ENCODE data around the gene F2. TPM values are rescaled to one million over a fixed set of nuclear protein-coding genes. Genes with fewer than 3 reads are reported as not detected.

The F2 gene
- total RNA-seq, 2 experiments from 2014 or later: not detected

GRCh38 chr11:46676436-46677158, 42.4 kb upstream of the F2 start:
- Histone ChIP-seq H3K4me3 (ENCODE audit: low read length) (no peak overlapping the region), H3K36me3 (ENCODE audit: insufficient read depth, low read length) (peaks cover 64% of the 10 kb centered on the region), H3K9me3 (ENCODE audit: control insufficient read depth in 1 of 2, insufficient read depth in 1 of 2, low read length in 2 of 2) (no peaks in the 10 kb centered on the region), H3K4me1 (ENCODE audit: insufficient read depth, low read length) (peaks cover 62% of the 10 kb centered on the region), H3K27me3 (ENCODE audit: control insufficient read depth in 1 of 2, insufficient read depth in 2 of 2, low read length in 2 of 2) (no peaks in the 10 kb centered on the region), H3K27ac (ENCODE audit: low read depth in 1 of 2, low read length in 2 of 2) (peak overlapping the region in 1 of 2 donors; percentile 39)
- intact Hi-C loops (cut with DNase I, micrococcal nuclease): no loop called here
- Mint-ChIP-seq H3K9me3 (no peaks in the 10 kb centered on the region), H3K36me3 (ENCODE audit: low read depth) (peaks cover 76% of the 10 kb centered on the region), H3K4me3 (peak overlapping the region; percentile 20), H3K27ac (peak overlapping the region; percentile 80), H3K27me3 (no peaks in the 10 kb centered on the region), H3K4me1 (ENCODE audit: low read depth) (peaks cover 54% of the 10 kb centered on the region)
- CTCF ChIA-PET: no interaction called here
- DNase-seq (peak in 2 of 14 experiments; percentile 51 to 56), ATAC-seq (ENCODE audit: poor library complexity) (no peak)
- POLR2A ChIA-PET: interaction anchor here (8.0 kb wide), 1 partner anchor 21 kb away, joined by 146 read pairs; the partner anchor contains the start of genes ARHGAP1 and ZNF408
- TF ChIP-seq CTCF (IDR thresholded peaks at IDR 0.05): no peak

GRCh38 chr11:46677169-46677568, 41.8 kb upstream of the F2 start:
- H3K4me1 ChIP-seq (ENCODE audit: insufficient read depth, low read length): peaks cover 57% of the 10 kb centered on the region

GRCh38 chr11:46677991-46678740, 40.8 kb upstream of the F2 start:
- Mint-ChIP-seq H3K36me3 (ENCODE audit: low read depth) (peaks cover 67% of the 10 kb centered on the region), H3K27ac (peak overlapping the region; percentile 80), H3K27me3 (no peaks in the 10 kb centered on the region), H3K9me3 (no peaks in the 10 kb centered on the region), H3K4me3 (no peak overlapping the region), H3K4me1 (ENCODE audit: low read depth) (peaks cover 38% of the 10 kb centered on the region)
- Histone ChIP-seq H3K27ac (ENCODE audit: low read depth in 1 of 2, low read length in 2 of 2) (no peak overlapping the region), H3K4me3 (ENCODE audit: low read length) (no peak overlapping the region), H3K36me3 (ENCODE audit: insufficient read depth, low read length) (peaks cover 63% of the 10 kb centered on the region), H3K4me1 (ENCODE audit: insufficient read depth, low read length) (peaks cover 47% of the 10 kb centered on the region), H3K9me3 (ENCODE audit: control insufficient read depth in 1 of 2, insufficient read depth in 1 of 2, low read length in 2 of 2) (no peaks in the 10 kb centered on the region), H3K27me3 (ENCODE audit: control insufficient read depth in 1 of 2, insufficient read depth in 2 of 2, low read length in 2 of 2) (no peaks in the 10 kb centered on the region)
- ATAC-seq (ENCODE audit: poor library complexity): no peak
- DNase-seq: peak in 1 of 14 experiments; percentile 18
- no peak for TF ChIP-seq CTCF (IDR thresholded peaks at IDR 0.05)
- POLR2A ChIA-PET: no interaction called here
- CTCF ChIA-PET: interaction anchor here (0.7 kb wide), 1 partner anchor 21 kb away, joined by 3 read pairs; no protein-coding TSS in a partner anchor
- intact Hi-C loops (cut with DNase I, micrococcal nuclease): no loop called here

More at GRCh38 chr11:46677169-46677568, 41.8 kb upstream of the F2 start:
- Histone ChIP-seq H3K27me3 (ENCODE audit: control insufficient read depth in 1 of 2, insufficient read depth in 2 of 2, low read length in 2 of 2) (no peaks in the 10 kb centered on the region), H3K4me3 (ENCODE audit: low read length) (no peak overlapping the region), H3K36me3 (ENCODE audit: insufficient read depth, low read length) (peaks cover 65% of the 10 kb centered on the region), H3K9me3 (ENCODE audit: control insufficient read depth in 1 of 2, insufficient read depth in 1 of 2, low read length in 2 of 2) (no peaks in the 10 kb centered on the region), H3K27ac (ENCODE audit: low read depth in 1 of 2, low read length in 2 of 2) (no peak overlapping the region)
- DNase-seq (peak in 1 of 14 experiments; percentile 12), ATAC-seq (ENCODE audit: poor library complexity) (no peak)
- TF ChIP-seq CTCF (IDR thresholded peaks at IDR 0.05): no peak
- no peaks in the 10 kb centered on the region for H3K9me3 Mint-ChIP-seq
- H3K27ac Mint-ChIP-seq: peak overlapping the region; percentile 80
- intact Hi-C loops (cut with DNase I, micrococcal nuclease): no loop called here
- POLR2A ChIA-PET: no interaction called here
- CTCF ChIA-PET: no interaction called here
- H3K36me3 Mint-ChIP-seq (ENCODE audit: low read depth): peaks cover 74% of the 10 kb centered on the region
- no peak overlapping the region for H3K4me3 Mint-ChIP-seq
- peaks cover 48% of the 10 kb centered on the region for H3K4me1 Mint-ChIP-seq (ENCODE audit: low read depth)
- no peaks in the 10 kb centered on the region for H3K27me3 Mint-ChIP-seq
